CD14-positive monocyte (primary cell): ENCODE measurements around the gene P3H4. TPM values are rescaled to one million over a fixed set of nuclear protein-coding genes. Genes with fewer than 3 reads are reported as not detected.

Experiments
- DNase-seq, 3 donors: peaks; one replicate each; pipeline ENCODE4 v3.0.0-alpha.2; 2011 to 2022
- H2AFZ ChIP-seq: 2 replicates; pipeline ENCODE4 v1.6.0; 2012; ENCODE audit warnings: mild to moderate bottlenecking, low read depth, low read length, inconsistent platforms; ENCODE audit not compliant: insufficient read depth, poor library complexity, severe bottlenecking
- H3K27ac ChIP-seq, 2 donors: 1 replicate in 1 of 2; 2 replicates in 1 of 2; pipeline ENCODE4 v1.5.1; 2012 to 2013; ENCODE audit warnings: low read length in 2 of 2, control low read depth in 1 of 2, inconsistent platforms in 1 of 2, low read depth in 1 of 2, mild to moderate bottlenecking in 1 of 2
- H3K27me3 ChIP-seq, 2 donors: one replicate each; pipeline versions ENCODE4 v1.6.0 to v1.6.1; 2011 to 2013; ENCODE audit warnings: low read length in 2 of 2; ENCODE audit not compliant: control insufficient read depth in 2 of 2, insufficient read depth in 2 of 2
- H3K36me3 ChIP-seq, 2 donors: replicated peaks in 1 of 2; 1 replicate in 1 of 2; 2 replicates in 1 of 2; pipeline versions ENCODE4 v1.5.1 to v1.6.1; 2012 to 2013; ENCODE audit warnings: low read length in 2 of 2, control low read depth in 1 of 2, inconsistent platforms in 1 of 2, mild to moderate bottlenecking in 1 of 2; ENCODE audit not compliant: insufficient read depth in 2 of 2, control insufficient read depth in 1 of 2
- H3K4me1 ChIP-seq, 2 donors: 1 replicate in 1 of 2; 2 replicates in 1 of 2; pipeline versions ENCODE4 v1.5.1 to v1.6.1; 2012 to 2013; ENCODE audit warnings: low read length in 2 of 2, control low read depth in 1 of 2, inconsistent platforms in 1 of 2, mild to moderate bottlenecking in 1 of 2, moderate library complexity in 1 of 2; ENCODE audit not compliant: insufficient read depth in 2 of 2, control insufficient read depth in 1 of 2
- H3K4me2 ChIP-seq: replicated peaks from 2 replicates; pipeline ENCODE3; 2012; ENCODE audit warnings: low read length, moderate library complexity, mild to moderate bottlenecking; ENCODE audit not compliant: poor library complexity, severe bottlenecking; ENCODE audit errors: extremely low read depth
- H3K4me3 ChIP-seq, 3 experiments: fragments of 200-600 bp in 1 of 3; sonication (generic) in 1 of 3; replicated peaks in 1 of 3; 1 replicate in 2 of 3; 2 replicates in 1 of 3; pipeline ENCODE4 v1.5.1; 2011 to 2013; ENCODE audit warnings: low read length in 3 of 3, mild to moderate bottlenecking in 3 of 3, control low read depth in 2 of 3, low read depth in 2 of 3, inconsistent platforms in 1 of 3, moderate library complexity in 1 of 3
- H3K79me2 ChIP-seq: 2 replicates; pipeline ENCODE4 v1.6.0; 2012; ENCODE audit warnings: mild to moderate bottlenecking, control low read depth, inconsistent platforms, low read length, moderate library complexity; ENCODE audit not compliant: insufficient read depth
- H3K9ac ChIP-seq: 2 replicates; pipeline ENCODE4 v1.6.0; 2017; ENCODE audit warnings: low read length, mild to moderate bottlenecking; ENCODE audit not compliant: insufficient read depth, poor library complexity, severe bottlenecking
- H3K9me3 ChIP-seq, 2 donors: replicated peaks in 1 of 2; 1 replicate in 1 of 2; 2 replicates in 1 of 2; pipeline versions ENCODE4 v1.5.1 to v1.6.1; 2012 to 2013; ENCODE audit warnings: low read length in 2 of 2, control low read depth in 1 of 2; ENCODE audit not compliant: control insufficient read depth in 1 of 2, insufficient read depth in 1 of 2
- H4K20me1 ChIP-seq: 2 replicates; pipeline ENCODE4 v1.6.0; 2012; ENCODE audit warnings: mild to moderate bottlenecking, low read length, control low read depth, moderate library complexity; ENCODE audit not compliant: insufficient read depth
- H3K27ac Mint-ChIP-seq, 7 donors: one replicate each; pipeline ENCODE4 v1.8.0; 2020; ENCODE audit warnings: mild to moderate bottlenecking in 7 of 7, mixed read lengths in 7 of 7, moderate library complexity in 6 of 7, inconsistent platforms in 2 of 7
- H3K27me3 Mint-ChIP-seq, 3 donors: one replicate each; pipeline ENCODE4 v1.8.0; 2021 to 2022; ENCODE audit warnings: low read depth in 3 of 3, mild to moderate bottlenecking in 3 of 3, mixed read lengths in 3 of 3, moderate library complexity in 3 of 3, inconsistent platforms in 1 of 3
- H3K36me3 Mint-ChIP-seq, 2 donors: one replicate each; pipeline ENCODE4 v1.8.0; 2020; ENCODE audit warnings: mixed read lengths in 2 of 2, inconsistent platforms in 1 of 2, mild to moderate bottlenecking in 1 of 2
- H3K4me1 Mint-ChIP-seq: one replicate; pipeline ENCODE4 v1.8.0; 2020; ENCODE audit warnings: mild to moderate bottlenecking, mixed read lengths
- H3K4me3 Mint-ChIP-seq, 2 donors: one replicate each; pipeline ENCODE4 v1.8.0; 2020; ENCODE audit warnings: mild to moderate bottlenecking in 2 of 2, mixed read lengths in 2 of 2, moderate library complexity in 1 of 2
- H3K9me3 Mint-ChIP-seq, 7 donors: one replicate each; pipeline ENCODE4 v1.8.0; 2020 to 2022; ENCODE audit warnings: mixed read lengths in 7 of 7, mild to moderate bottlenecking in 6 of 7, moderate library complexity in 6 of 7, inconsistent platforms in 2 of 7
- CTCF ChIP-seq: fragments of 200-600 bp; IDR thresholded peaks from one replicate; pipeline ENCODE4 v1.8.0; 2022; ENCODE audit warnings: antibody characterized with exemption, mild to moderate bottlenecking
- whole genome bisulfite sequencing: methylation state at CpG from one replicate; pipeline ENCODE4 v1.1.5; 2013; ENCODE audit warnings: missing lambda C conversion rate; ENCODE audit not compliant: insufficient coverage; 5-methylcytosine and 5-hydroxymethylcytosine counted together
- intact Hi-C, 2 donors: fragments of 100-400 bp; cut with micrococcal nuclease; formaldehyde crosslinking; loops; one replicate each; pipeline versions ENCODE4 v1.15.0 to v1.15.1; 2023
- polyA plus RNA-seq, 3 donors: library from polyadenylated mRNA; depleted of rRNA in 1 of 3; unstranded in 2 of 3; stranded (reverse) in 1 of 3; fragments of 300-500 nt in 2 of 3; fragments of >200 nt in 1 of 3; fragmentation: Illumina TruSeq in 2 of 3; gene quantifications; 1 replicate in 2 of 3; 2 replicates in 1 of 3; pipeline ENCODE4 v1.2.3, GENCODE V29; 2012 to 2021

P3H4 gene
- polyA plus RNA-seq, 3 donors = 0.13 to 0.46 (median 0.16) TPM

GRCh38 chr17:41775394-41776226, 36.1 kb downstream of the P3H4 start:
- no peak overlapping the region for H3K27ac ChIP-seq
- H3K9me3 Mint-ChIP-seq = peaks cover 0 to 2% (median 0%) of the 10 kb centered on the region in 7 donors
- H3K27me3 ChIP-seq = no peaks in the 10 kb centered on the region
- WGBS = 99% methylated on average over 7 of the region's 12 CpGs
- H3K9ac ChIP-seq = no peak overlapping the region
- no peak for TF ChIP-seq CTCF
- H3K4me1 Mint-ChIP-seq = peaks cover 22% of the 10 kb centered on the region
- H3K9me3 ChIP-seq = no peaks in the 10 kb centered on the region
- peaks cover 0 to 11% (median 10%) of the 10 kb centered on the region in 3 donors for H3K27me3 Mint-ChIP-seq
- H3K4me3 Mint-ChIP-seq = no peak overlapping the region
- peaks cover 55% of the 10 kb centered on the region for H4K20me1 ChIP-seq
- H3K4me1 ChIP-seq = peaks cover 26% of the 10 kb centered on the region in 2 donors
- H3K36me3 ChIP-seq = peaks cover 7 to 35% of the 10 kb centered on the region in 2 donors
- no peak overlapping the region for H3K4me3 ChIP-seq
- H3K79me2 ChIP-seq = no peaks in the 10 kb centered on the region
- intact Hi-C loops = no loop called here
- H3K27ac Mint-ChIP-seq = peak overlapping the region in 1 of 7 donors; percentile 48
- no peak overlapping the region for H2AFZ ChIP-seq
- H3K4me2 ChIP-seq = no peak overlapping the region
- DNase-seq = no peak
- H3K36me3 Mint-ChIP-seq = peaks cover 5 to 6% of the 10 kb centered on the region in 2 donors

- H3K79me2 ChIP-seq = no peaks in the 10 kb centered on the region
- H3K9ac ChIP-seq = no peak overlapping the region
- Mint-ChIP-seq H3K27ac (peak overlapping the region in 1 of 7 donors; percentile 41), H3K4me3 (no peak overlapping the region), H3K9me3 (peaks cover 0 to 2% (median 0%) of the 10 kb centered on the region in 7 donors), H3K27me3 (peaks cover 0 to 9% (median 9%) of the 10 kb centered on the region in 3 donors), H3K36me3 (peaks cover 6 to 10% of the 10 kb centered on the region in 2 donors), H3K4me1 (peaks cover 10% of the 10 kb centered on the region)
- no peak overlapping the region for H3K27ac ChIP-seq
- no peak overlapping the region for H3K4me3 ChIP-seq
- H3K36me3 ChIP-seq = peaks cover 17 to 54% of the 10 kb centered on the region in 2 donors
- DNase-seq = no peak
- WGBS = 65% methylated on average over 3 of the region's 8 CpGs
- peaks cover 47% of the 10 kb centered on the region for H4K20me1 ChIP-seq
- peaks cover 13 to 14% of the 10 kb centered on the region in 2 donors for H3K4me1 ChIP-seq
- H2AFZ ChIP-seq = no peak overlapping the region
- TF ChIP-seq CTCF = no peak
- no peaks in the 10 kb centered on the region for H3K9me3 ChIP-seq
- intact Hi-C loops = no loop called here
- no peaks in the 10 kb centered on the region for H3K27me3 ChIP-seq
- no peak overlapping the region for H3K4me2 ChIP-seq
Measured at GRCh38 chr17:41773731-41774193, 38.0 kb downstream of the P3H4 start.
